Glutamatergic neuron (in vitro differentiated cells): ENCODE measurements around the gene CADM1. TPM values are rescaled to one million over a fixed set of nuclear protein-coding genes. Genes with fewer than 3 reads are reported as not detected.

Experiments
- DNase-seq: peaks from one replicate; pipeline ENCODE4 v3.0.0; 2022
- H3K27ac Mint-ChIP-seq: one replicate; pipeline ENCODE4 v1.8.0; 2020; ENCODE audit warnings: mild to moderate bottlenecking, mixed read lengths, inconsistent platforms; ENCODE audit not compliant: unreplicated experiment
- H3K27me3 Mint-ChIP-seq: one replicate; pipeline ENCODE4 v1.8.0; 2020; ENCODE audit warnings: mild to moderate bottlenecking, moderate library complexity, mixed read lengths, inconsistent platforms; ENCODE audit not compliant: unreplicated experiment
- H3K36me3 Mint-ChIP-seq: one replicate; pipeline ENCODE4 v1.8.0; 2020; ENCODE audit warnings: mild to moderate bottlenecking, mixed read lengths, inconsistent platforms; ENCODE audit not compliant: unreplicated experiment
- H3K4me1 Mint-ChIP-seq: one replicate; pipeline ENCODE4 v1.8.0; 2020; ENCODE audit warnings: mild to moderate bottlenecking, low read depth, mixed read lengths, inconsistent platforms; ENCODE audit not compliant: unreplicated experiment
- H3K4me3 Mint-ChIP-seq: one replicate; pipeline ENCODE4 v1.8.0; 2020; ENCODE audit warnings: mild to moderate bottlenecking, mixed read lengths, inconsistent platforms; ENCODE audit not compliant: unreplicated experiment
- H3K9me3 Mint-ChIP-seq: one replicate; pipeline ENCODE4 v1.8.0; 2020; ENCODE audit warnings: mild to moderate bottlenecking, moderate library complexity, mixed read lengths, inconsistent platforms; ENCODE audit not compliant: unreplicated experiment
- total RNA-seq: library from RNA; stranded (reverse); fragmentation: NEBNext Ultra II Directional; extraction: Animal tissue kit (Norgen Biotek cat#: 25700); gene quantifications from one replicate; pipeline ENCODE4 v1.2.1, GENCODE V29; 2021; ENCODE audit not compliant: unreplicated experiment
- TF ChIP-seq, protein P1 (sequence below): fragments of 200-600 bp; sonication (generic); IDR thresholded peaks from one replicate; pipeline ENCODE4 v1.5.0; 2021; ENCODE audit not compliant: partially characterized antibody, unreplicated experiment

Gene CADM1
- total RNA-seq, 1 donor from 2014 or later, result 1,339 TPM

DNA sequence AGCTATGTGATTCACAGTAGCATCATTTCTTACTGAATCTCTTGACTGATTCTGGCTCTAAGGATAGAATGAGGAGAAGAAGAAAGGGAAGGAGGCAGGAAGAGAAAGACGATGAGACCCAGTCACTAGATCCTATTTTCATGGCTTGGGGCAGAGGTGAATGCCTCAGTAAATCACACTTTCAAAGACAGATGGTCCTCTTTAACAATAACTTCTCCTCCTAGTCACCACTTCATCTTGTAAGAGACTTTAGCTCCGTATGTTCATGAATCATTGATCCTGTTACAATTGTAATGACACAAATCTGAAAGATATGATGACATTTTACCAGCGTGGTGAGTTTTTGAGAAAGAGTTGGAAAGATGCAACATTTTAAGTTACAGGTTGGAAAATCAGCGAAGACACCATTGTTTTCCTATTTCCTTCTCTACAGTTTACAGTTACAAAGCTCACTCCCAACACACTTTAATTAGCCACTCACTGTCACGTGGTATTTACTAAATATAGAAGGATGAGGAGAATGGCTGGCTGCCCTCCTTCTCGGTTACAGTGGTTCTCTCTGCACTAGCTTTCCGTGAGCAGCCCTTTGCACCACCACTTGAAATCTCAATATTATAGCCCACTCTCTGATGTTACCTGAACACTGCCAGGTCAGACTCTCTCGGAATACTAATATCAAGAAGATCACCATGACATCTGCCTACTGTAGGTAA is 205.8 kb downstream of the CADM1 start:
- H3K27ac Mint-ChIP-seq, result peak overlapping the region; percentile 65
- peak overlapping the region; percentile 53 for H3K4me3 Mint-ChIP-seq
- TF ChIP-seq, protein P1, sequence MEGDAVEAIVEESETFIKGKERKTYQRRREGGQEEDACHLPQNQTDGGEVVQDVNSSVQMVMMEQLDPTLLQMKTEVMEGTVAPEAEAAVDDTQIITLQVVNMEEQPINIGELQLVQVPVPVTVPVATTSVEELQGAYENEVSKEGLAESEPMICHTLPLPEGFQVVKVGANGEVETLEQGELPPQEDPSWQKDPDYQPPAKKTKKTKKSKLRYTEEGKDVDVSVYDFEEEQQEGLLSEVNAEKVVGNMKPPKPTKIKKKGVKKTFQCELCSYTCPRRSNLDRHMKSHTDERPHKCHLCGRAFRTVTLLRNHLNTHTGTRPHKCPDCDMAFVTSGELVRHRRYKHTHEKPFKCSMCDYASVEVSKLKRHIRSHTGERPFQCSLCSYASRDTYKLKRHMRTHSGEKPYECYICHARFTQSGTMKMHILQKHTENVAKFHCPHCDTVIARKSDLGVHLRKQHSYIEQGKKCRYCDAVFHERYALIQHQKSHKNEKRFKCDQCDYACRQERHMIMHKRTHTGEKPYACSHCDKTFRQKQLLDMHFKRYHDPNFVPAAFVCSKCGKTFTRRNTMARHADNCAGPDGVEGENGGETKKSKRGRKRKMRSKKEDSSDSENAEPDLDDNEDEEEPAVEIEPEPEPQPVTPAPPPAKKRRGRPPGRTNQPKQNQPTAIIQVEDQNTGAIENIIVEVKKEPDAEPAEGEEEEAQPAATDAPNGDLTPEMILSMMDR, result no peak
- H3K9me3 Mint-ChIP-seq, result peaks cover 37% of the 10 kb centered on the region
- H3K4me1 Mint-ChIP-seq, result peaks cover 54% of the 10 kb centered on the region
- H3K36me3 Mint-ChIP-seq, result peaks cover 4% of the 10 kb centered on the region
- DNase-seq, result no peak
- peaks cover 31% of the 10 kb centered on the region for H3K27me3 Mint-ChIP-seq

DNA sequence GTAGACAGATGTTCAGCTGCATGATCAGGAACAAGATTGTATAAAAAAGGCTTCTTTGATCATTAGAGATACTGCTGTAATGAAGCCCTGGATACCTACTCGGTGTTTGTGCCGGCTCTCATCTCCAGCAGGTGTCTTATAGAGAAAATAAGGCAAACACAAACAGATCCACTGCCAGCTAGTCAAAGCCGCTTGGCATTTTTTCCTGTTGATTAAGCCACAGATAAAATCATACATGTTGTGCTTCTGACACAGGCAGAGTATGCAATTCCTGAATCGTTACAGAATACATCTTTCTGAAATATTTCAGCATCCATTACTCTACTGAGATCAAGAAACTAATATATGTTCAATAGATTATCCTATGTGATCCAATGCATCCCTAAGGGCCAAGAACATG is 206.9 kb downstream of the CADM1 start:
- Mint-ChIP-seq H3K27ac (peak overlapping the region; percentile 26), H3K27me3 (peaks cover 30% of the 10 kb centered on the region), H3K36me3 (peaks cover 4% of the 10 kb centered on the region), H3K4me1 (peaks cover 47% of the 10 kb centered on the region), H3K4me3 (peak overlapping the region; percentile 12), H3K9me3 (peaks cover 39% of the 10 kb centered on the region)
- TF ChIP-seq, protein P1, result no peak
- no peak for DNase-seq

DNA sequence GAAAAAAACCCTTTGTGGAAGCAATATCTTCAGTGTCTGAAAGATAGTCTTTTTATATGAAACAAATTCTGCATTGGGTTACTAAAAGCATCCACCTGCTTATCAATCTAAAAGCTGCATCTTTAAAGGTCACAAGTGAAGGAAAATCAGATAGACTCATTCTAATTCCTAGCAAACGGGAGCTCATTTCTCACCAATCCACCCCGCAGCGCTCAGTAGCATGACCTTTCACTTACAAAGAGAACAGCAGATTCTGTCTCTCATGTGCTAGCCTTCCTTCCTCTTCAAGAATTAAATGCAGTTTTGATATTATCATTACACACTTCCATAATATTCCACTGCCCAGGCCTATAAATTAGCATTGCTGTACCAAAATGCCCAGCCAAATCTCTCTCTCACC is 212.9 kb downstream of the CADM1 start:
- peak overlapping the region; percentile 37 for H3K4me3 Mint-ChIP-seq
- TF ChIP-seq, protein P1, result no peak
- peak overlapping the region; percentile 14 for H3K27ac Mint-ChIP-seq
- H3K27me3 Mint-ChIP-seq, result peaks cover 20% of the 10 kb centered on the region
- H3K36me3 Mint-ChIP-seq, result peaks cover 4% of the 10 kb centered on the region
- no peak for DNase-seq
- H3K9me3 Mint-ChIP-seq, result peaks cover 50% of the 10 kb centered on the region
- H3K4me1 Mint-ChIP-seq, result peaks cover 58% of the 10 kb centered on the region

DNA sequence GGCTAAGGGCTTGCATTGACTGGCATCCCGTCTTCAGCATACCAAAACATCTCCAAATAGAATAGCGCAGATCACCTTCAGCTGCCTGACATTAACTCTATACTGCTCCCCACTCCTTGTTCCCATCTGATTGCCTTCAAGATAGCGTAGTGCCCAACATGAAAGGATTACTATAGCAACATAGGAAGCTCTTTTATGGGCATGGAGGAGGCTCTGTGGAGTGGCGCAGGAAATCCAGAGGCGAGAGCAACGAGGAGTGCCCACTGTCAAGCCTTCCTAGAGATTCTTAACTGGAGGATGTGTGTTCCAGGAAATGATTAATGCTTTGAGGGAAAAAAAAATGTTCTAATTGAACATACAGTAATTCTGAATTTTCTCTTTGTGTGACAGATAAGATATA is 213.3 kb downstream of the CADM1 start:
- peaks cover 58% of the 10 kb centered on the region for H3K4me1 Mint-ChIP-seq
- TF ChIP-seq, protein P1, result no peak
- peaks cover 4% of the 10 kb centered on the region for H3K36me3 Mint-ChIP-seq
- DNase-seq, result no peak
- H3K9me3 Mint-ChIP-seq, result peaks cover 53% of the 10 kb centered on the region
- no peak overlapping the region for H3K4me3 Mint-ChIP-seq
- H3K27me3 Mint-ChIP-seq, result peaks cover 19% of the 10 kb centered on the region
- no peak overlapping the region for H3K27ac Mint-ChIP-seq

DNA sequence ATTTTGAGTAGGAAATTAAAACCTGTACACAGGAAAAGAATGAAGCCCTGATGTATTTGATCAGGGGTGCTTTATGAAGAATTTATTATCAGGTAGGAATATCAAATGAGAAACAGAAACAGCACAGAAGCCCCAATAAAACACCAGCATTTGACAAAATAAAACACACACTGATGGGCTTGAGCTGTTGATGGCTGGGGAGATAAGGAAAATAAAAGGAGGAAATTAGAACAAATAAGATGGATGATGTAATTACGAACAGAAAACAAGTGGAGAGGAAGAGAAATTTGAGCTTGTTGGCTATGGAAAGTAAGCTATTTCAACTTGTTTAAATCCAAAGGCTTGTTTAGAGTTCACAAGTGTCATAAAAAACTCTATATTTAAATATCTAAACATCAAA is 213.7 kb downstream of the CADM1 start:
- Mint-ChIP-seq H3K4me3 (peak overlapping the region; percentile 30), H3K27ac (peak overlapping the region; percentile 65), H3K9me3 (peaks cover 51% of the 10 kb centered on the region), H3K4me1 (peaks cover 61% of the 10 kb centered on the region), H3K36me3 (peaks cover 4% of the 10 kb centered on the region), H3K27me3 (peaks cover 19% of the 10 kb centered on the region)
- TF ChIP-seq, protein P1, result no peak
- DNase-seq, result no peak
